SK-N-SH (cell line): ENCODE results near the gene PCDHGC5. TPM values are rescaled to one million over a fixed set of nuclear protein-coding genes. Genes with fewer than 3 reads are reported as not detected.

ENCODE experiments used
- CTCF ChIA-PET: fragments of 300-600, 350-600 bp; formaldehyde crosslinking; extraction: SDS; loops from one replicate; lab custom pipeline; 2021; lab: Yijun Ruan, JAX
- POLR2A ChIA-PET: fragments of 350-600 bp; sonication (Branson Sonifier 250); formaldehyde crosslinking; extraction: SDS; loops from one replicate; lab custom pipeline; 2020; ENCODE audit warnings: antibody characterized with exemption, inconsistent platforms; lab: Yijun Ruan, JAX
- DNase-seq: peaks from one replicate; pipeline ENCODE4 v3.0.0; 2012
- H2AFZ ChIP-seq: fragments of 200-600 bp; sonication (generic); 2 replicates; pipeline ENCODE4 v1.8.1; 2016; ENCODE audit warnings: antibody characterized with exemption, mild to moderate bottlenecking, low read depth
- H3F3A ChIP-seq: fragments of 200-600 bp; sonication (generic); replicated peaks from 2 replicates; pipeline ENCODE3; 2016; ENCODE audit warnings: antibody characterized with exemption, mild to moderate bottlenecking; ENCODE audit not compliant: insufficient read depth
- H3K27ac ChIP-seq, 2 experiments: fragments of 200-500 bp in 1 of 2; fragments of 200-600 bp in 1 of 2; sonication (Bioruptor generic) in 1 of 2; sonication (generic), shearing (Covaris generic) in 1 of 2; 2 replicates each; pipeline versions ENCODE4 v1.5.1 to v1.6.1; 2014 to 2016; ENCODE audit warnings: low read depth in 2 of 2, inconsistent platforms in 1 of 2, low read length in 1 of 2, mild to moderate bottlenecking in 1 of 2, mixed read lengths in 1 of 2
- H3K27me3 ChIP-seq: fragments of 200-600 bp; sonication (generic), shearing (Covaris generic); 2 replicates; pipeline ENCODE4 v1.6.1; 2016; ENCODE audit warnings: mixed run types; ENCODE audit not compliant: insufficient read depth
- H3K36me3 ChIP-seq, 2 experiments: fragments of 200-500 bp in 1 of 2; fragments of 200-600 bp in 1 of 2; sonication (Bioruptor generic) in 1 of 2; sonication (generic) in 1 of 2; replicated peaks in 1 of 2; 2 replicates each; pipeline versions ENCODE3 to v1.5.1; 2014 to 2016; ENCODE audit warnings: low read length in 1 of 2, mild to moderate bottlenecking in 1 of 2; ENCODE audit not compliant: insufficient read depth in 2 of 2, control insufficient read depth in 1 of 2
- H3K4me1 ChIP-seq, 2 experiments: fragments of 200-500 bp in 1 of 2; fragments of 200-600 bp in 1 of 2; sonication (Bioruptor generic) in 1 of 2; sonication (generic), shearing (Covaris generic) in 1 of 2; 2 replicates each; pipeline versions ENCODE4 v1.5.1 to v1.6.1; 2014 to 2016; ENCODE audit warnings: low read depth in 1 of 2, low read length in 1 of 2, mixed run types in 1 of 2; ENCODE audit not compliant: insufficient read depth in 2 of 2, control insufficient read depth in 1 of 2
- H3K4me2 ChIP-seq: fragments of 200-600 bp; sonication (generic), shearing (Covaris generic); 2 replicates; pipeline ENCODE4 v1.6.1; 2017; ENCODE audit warnings: mixed run types
- H3K4me3 ChIP-seq, 2 experiments: fragments of 200-500 bp in 1 of 2; fragments of 200-600 bp in 1 of 2; sonication (Bioruptor generic) in 1 of 2; sonication (generic), shearing (Covaris generic) in 1 of 2; 2 replicates each; pipeline versions ENCODE4 v1.5.1 to v1.8.1; 2014 to 2016; ENCODE audit warnings: low read depth in 2 of 2, inconsistent platforms in 1 of 2, low read length in 1 of 2, mild to moderate bottlenecking in 1 of 2, mixed read lengths in 1 of 2, moderate library complexity in 1 of 2
- H3K79me2 ChIP-seq: fragments of 200-600 bp; sonication (generic); 2 replicates; pipeline ENCODE4 v1.8.1; 2017; ENCODE audit warnings: mild to moderate bottlenecking; ENCODE audit not compliant: insufficient read depth
- H3K9ac ChIP-seq: fragments of 200-600 bp; sonication (generic); 2 replicates; pipeline ENCODE4 v1.6.1; 2017; ENCODE audit warnings: mixed run types
- H3K9me2 ChIP-seq: fragments of 200-600 bp; sonication (generic); 2 replicates; pipeline ENCODE4 v1.6.1; 2017; ENCODE audit warnings: mixed run types
- H3K9me3 ChIP-seq: fragments of 200-600 bp; sonication (generic); 2 replicates; pipeline ENCODE4 v1.6.1; 2017; ENCODE audit warnings: mixed run types, mild to moderate bottlenecking, moderate library complexity
- H4K20me1 ChIP-seq: fragments of 200-600 bp; sonication (generic); 2 replicates; pipeline ENCODE4 v1.6.1; 2017; ENCODE audit warnings: mild to moderate bottlenecking, mixed run types; ENCODE audit not compliant: insufficient read depth
- ELF1 ChIP-seq: IDR thresholded peaks from 2 replicates; pipeline ENCODE4 v1.4.0; 2012
- FOSL2 ChIP-seq: IDR thresholded peaks from 2 replicates; pipeline ENCODE4 v1.4.0; 2012; ENCODE audit warnings: low read depth, mild to moderate bottlenecking, moderate library complexity, borderline replicate concordance
- GABPA ChIP-seq: IDR thresholded peaks from 2 replicates; pipeline ENCODE4 v1.4.0; 2012; ENCODE audit warnings: low read depth, mild to moderate bottlenecking
- GATA2 ChIP-seq: sonication (generic); formaldehyde crosslinking; IDR thresholded peaks from 2 replicates; pipeline ENCODE4 v1.5.0; 2020; ENCODE audit warnings: mild to moderate bottlenecking, missing genetic modification reagents
- MAX ChIP-seq: IDR thresholded peaks from 2 replicates; pipeline ENCODE4 v1.4.0; 2012; ENCODE audit warnings: low read depth
- MEF2A ChIP-seq: IDR thresholded peaks from 2 replicates; pipeline ENCODE4 v1.4.0; 2012; ENCODE audit warnings: low read depth, borderline replicate concordance
- MXI1 ChIP-seq: IDR thresholded peaks from 2 replicates; pipeline ENCODE4 v1.6.1; 2012; ENCODE audit warnings: mild to moderate bottlenecking, low read depth, low read length, improper control_type of control experiment
- PBX3 ChIP-seq: IDR thresholded peaks from 2 replicates; pipeline ENCODE4; 2012
- POLR2AphosphoS5 ChIP-seq: IDR thresholded peaks from 2 replicates; pipeline ENCODE4 v1.6.1; 2012; ENCODE audit warnings: low read depth, low read length
- REST ChIP-seq: IDR thresholded peaks from 2 replicates; pipeline ENCODE4 v1.6.1; 2012; ENCODE audit warnings: mild to moderate bottlenecking, low read depth, low read length, moderate library complexity
- TAF1 ChIP-seq: IDR thresholded peaks from 2 replicates; pipeline ENCODE4 v1.6.1; 2012; ENCODE audit warnings: low read depth, mild to moderate bottlenecking, low read length, moderate library complexity, borderline replicate concordance
- TCF12 ChIP-seq: IDR thresholded peaks from 2 replicates; pipeline ENCODE4 v1.4.0; 2012
- TEAD4 ChIP-seq: IDR thresholded peaks from 2 replicates; pipeline ENCODE4 v1.4.0; 2012; ENCODE audit warnings: mild to moderate bottlenecking, borderline replicate concordance; ENCODE audit not compliant: insufficient read depth
- USF1 ChIP-seq: IDR thresholded peaks from 2 replicates; pipeline ENCODE4 v1.4.0; 2012; ENCODE audit warnings: low read depth, borderline replicate concordance
- WGBS: methylation state at CpG from one replicate; pipeline ENCODE4 v1.1.6; 2017; ENCODE audit warnings: low lambda C conversion rate; 5-methylcytosine and 5-hydroxymethylcytosine counted together
- polyA plus RNA-seq, 3 experiments: library from polyadenylated mRNA; depleted of rRNA; stranded (reverse); fragments of >200 nt; gene quantifications; 2 replicates each; pipeline ENCODE4 v1.2.3, GENCODE V29; 2012

Gene PCDHGC5
- polyA plus RNA-seq, 1 of the 3 experiments (the other 2 are of a cell fraction), result 2.0 TPM

GRCh38 chr5:141511771-141512325 lies 23.0 kb downstream of the PCDHGC5 start:
- Histone ChIP-seq H4K20me1 (no peaks in the 10 kb centered on the region), H3K79me2 (peaks cover 3% of the 10 kb centered on the region; the same call in 1 of the 2 replicates), H3K36me3 (peaks cover 25 to 34% of the 10 kb centered on the region in 2 experiments), H3K27me3 (no peaks in the 10 kb centered on the region), H3K4me3 (no peak overlapping the region), H3K4me2 (no peak overlapping the region), H3K27ac (peak overlapping the region; percentile 53 to 99; a peak in 2 of 4 replicates), H3K9ac (no peak overlapping the region), H3K9me2 (no peaks in the 10 kb centered on the region), H3F3A (peaks cover 69% of the 10 kb centered on the region), H2AFZ (no peak overlapping the region), H3K4me1 (peaks cover 76 to 77% of the 10 kb centered on the region in 2 experiments), H3K9me3 (no peaks in the 10 kb centered on the region)
- TF ChIP-seq ELF1, result no peak
- no peak for TF ChIP-seq GATA2
- TF ChIP-seq FOSL2, result no peak
- no peak for TF ChIP-seq POLR2AphosphoS5
- no peak for TF ChIP-seq TAF1
- no peak for TF ChIP-seq MAX
- TF ChIP-seq REST, result no peak
- TF ChIP-seq TEAD4, result no peak
- TF ChIP-seq MXI1, result no peak
- TF ChIP-seq PBX3, result no peak
- TF ChIP-seq MEF2A, result no peak
- TF ChIP-seq USF1, result no peak
- no peak for TF ChIP-seq TCF12
- TF ChIP-seq GABPA, result no peak
- DNase-seq, result no peak
- CTCF ChIA-PET, result interaction anchor here (0.8 to 10.1 kb wide), 9 partner anchors 12 to 329 kb away, joined by 3 to 113 read pairs (median 6); partner anchors contain the start of genes PCDHB16, PCDHGB7, PCDHGC3 and PCDHGC4
- POLR2A ChIA-PET, result interaction anchor here (0.7 kb wide), 1 partner anchor 27 kb away, joined by 3 read pairs; no protein-coding TSS in a partner anchor
- 89% methylated on average over 3 of the region's 4 CpGs for WGBS
